B cell (primary cell): ENCODE measurements around the gene ALG3. TPM values are rescaled to one million over a fixed set of nuclear protein-coding genes. Genes with fewer than 3 reads are reported as not detected.

Experiments used
- ATAC-seq: fragments of 200-7000 bp; cut with Tn5 transposase; one replicate; pipeline ENCODE4 v1.10.0; 2021; ENCODE audit warnings: low read depth, mild to moderate bottlenecking, moderate number of reproducible peaks, moderate library complexity
- CTCF ChIA-PET: fragments of 350-600 bp; sonication (Branson Sonifier 250); formaldehyde crosslinking; loops from one replicate; lab custom pipeline; 2021; ENCODE audit warnings: antibody characterized with exemption, inconsistent platforms; lab: Charles Lee
- POLR2A ChIA-PET: fragments of 350-600 bp; sonication (Branson Sonifier 250); formaldehyde crosslinking; loops from one replicate; lab custom pipeline; 2021; ENCODE audit warnings: antibody characterized with exemption; lab: Charles Lee
- DNase-seq: peaks from one replicate; pipeline ENCODE4 v3.0.0; 2013
- H2AFZ ChIP-seq: 2 replicates; pipeline ENCODE4 v1.6.1; 2012; ENCODE audit warnings: mild to moderate bottlenecking, low read depth, low read length; ENCODE audit not compliant: insufficient read depth, poor library complexity, severe bottlenecking
- H3K27ac ChIP-seq, 2 donors: 1 replicate in 1 of 2; 2 replicates in 1 of 2; pipeline ENCODE4 v1.5.1; 2012 to 2013; ENCODE audit warnings: low read length in 2 of 2, mild to moderate bottlenecking in 2 of 2, moderate library complexity in 1 of 2
- H3K27me3 ChIP-seq, 4 experiments: fragments of 200-600 bp in 1 of 4; sonication (generic) in 1 of 4; replicated peaks in 1 of 4; 1 replicate in 2 of 4; 2 replicates in 2 of 4; pipeline versions ENCODE4 v1.6.1 to v1.7.0; 2013 to 2016; ENCODE audit warnings: low read length in 3 of 4, mild to moderate bottlenecking in 2 of 4, mixed read lengths in 1 of 4, moderate library complexity in 1 of 4; ENCODE audit not compliant: insufficient read depth in 4 of 4, control insufficient read depth in 3 of 4; ENCODE audit errors: control extremely low read depth in 1 of 4
- H3K36me3 ChIP-seq, 2 experiments: replicated peaks in 1 of 2; 1 replicate in 1 of 2; 2 replicates in 1 of 2; pipeline versions ENCODE4 v1.6.1 to v1.7.1; 2013; ENCODE audit warnings: low read length in 1 of 2; ENCODE audit not compliant: insufficient read depth in 2 of 2, control insufficient read depth in 1 of 2; ENCODE audit errors: control extremely low read depth in 1 of 2, extremely low read depth in 1 of 2
- H3K4me1 ChIP-seq, 2 donors: fragments of 200-600 bp in 1 of 2; sonication (generic) in 1 of 2; 1 replicate in 1 of 2; 2 replicates in 1 of 2; pipeline versions ENCODE4 v1.5.1 to v1.6.1; 2013 to 2017; ENCODE audit warnings: low read length in 2 of 2; ENCODE audit not compliant: control insufficient read depth in 2 of 2, insufficient read depth in 2 of 2
- H3K4me2 ChIP-seq: replicated peaks from 2 replicates; pipeline ENCODE3; 2012; ENCODE audit warnings: mild to moderate bottlenecking, low read depth, low read length; ENCODE audit not compliant: poor library complexity, severe bottlenecking
- H3K4me3 ChIP-seq, 5 experiments: fragments of 200-600 bp in 1 of 5; sonication (generic) in 1 of 5; 1 replicate in 3 of 5; 2 replicates in 2 of 5; pipeline versions ENCODE4 v1.5.1 to v1.7.0; 2011 to 2016; ENCODE audit warnings: low read length in 4 of 5, mild to moderate bottlenecking in 4 of 5, low read depth in 2 of 5, control low read depth in 1 of 5, moderate library complexity in 1 of 5; ENCODE audit not compliant: insufficient read depth in 1 of 5; ENCODE audit errors: control extremely low read depth in 1 of 5, extremely low read depth in 1 of 5
- H3K79me2 ChIP-seq: fragments of 200-600 bp; sonication (generic); one replicate; pipeline ENCODE4 v1.6.0; 2016; ENCODE audit warnings: low read length; ENCODE audit not compliant: control insufficient read depth, insufficient read depth
- H3K9ac ChIP-seq: fragments of 200-600 bp; sonication (generic); 2 replicates; pipeline ENCODE4 v1.6.1; 2017; ENCODE audit warnings: mild to moderate bottlenecking, low read length, moderate library complexity
- H3K9me3 ChIP-seq, 3 donors: one replicate each; pipeline versions ENCODE4 v1.6.1 to v1.7.1; 2013; ENCODE audit warnings: low read length in 2 of 3; ENCODE audit not compliant: control insufficient read depth in 2 of 3, insufficient read depth in 1 of 3; ENCODE audit errors: control extremely low read depth in 1 of 3
- H4K20me1 ChIP-seq: 2 replicates; pipeline ENCODE4 v1.6.0; 2012; ENCODE audit warnings: mild to moderate bottlenecking, low read length; ENCODE audit not compliant: insufficient read depth, control insufficient read depth, poor library complexity, severe bottlenecking
- H3K27ac Mint-ChIP-seq: one replicate; pipeline ENCODE4 v1.8.0; 2021; ENCODE audit warnings: mixed read lengths
- H3K27me3 Mint-ChIP-seq: one replicate; pipeline ENCODE4 v1.8.0; 2021; ENCODE audit warnings: mixed read lengths
- H3K4me1 Mint-ChIP-seq: one replicate; pipeline ENCODE4 v1.8.0; 2021; ENCODE audit warnings: mixed read lengths
- H3K4me3 Mint-ChIP-seq: one replicate; pipeline ENCODE4 v1.8.0; 2021; ENCODE audit warnings: mixed read lengths
- H3K9me3 Mint-ChIP-seq: one replicate; pipeline ENCODE4 v1.8.0; 2022; ENCODE audit warnings: mixed read lengths; ENCODE audit not compliant: insufficient read depth
- CTCF ChIP-seq: fragments of 200-600 bp; IDR thresholded peaks from one replicate; pipeline ENCODE4 v1.8.0; 2022; ENCODE audit warnings: antibody characterized with exemption, mild to moderate bottlenecking
- EZH2 ChIP-seq: IDR thresholded peaks from 2 replicates; pipeline ENCODE4 v1.6.1; 2012; ENCODE audit warnings: borderline replicate concordance, low read depth, mild to moderate bottlenecking, moderate library complexity, low read length; ENCODE audit not compliant: insufficient read depth, poor library complexity, severe bottlenecking
- WGBS: methylation state at CpG from one replicate; pipeline ENCODE4 v1.1.5; 2013; ENCODE audit warnings: missing lambda C conversion rate; ENCODE audit not compliant: insufficient coverage; 5-methylcytosine and 5-hydroxymethylcytosine counted together
- intact Hi-C: fragments of 100-400 bp; cut with micrococcal nuclease; formaldehyde crosslinking; loops from one replicate; pipeline ENCODE4 v1.10.0; 2022
- polyA plus RNA-seq: library from polyadenylated mRNA; depleted of rRNA; stranded (reverse); fragments of >200 nt; gene quantifications from 2 replicates; pipeline ENCODE4 v1.2.3, GENCODE V29; 2012
- total RNA-seq, 2 donors: library from RNA; stranded (reverse); fragments of 120-200 nt in 1 of 2; gene quantifications; 1 replicate in 1 of 2; 2 replicates in 1 of 2; pipeline versions ENCODE4 v1.2.3 to v1.2.4, GENCODE V29; 2013 to 2022

The ALG3 gene
- total and polyA plus RNA-seq, 2 donors (not counting 1 experiment from before 2014, with no cell fraction given) = 36.1 to 38.6 TPM

- Mint-ChIP-seq H3K27ac (peak overlapping the region; percentile 27), H3K4me3 (no peak overlapping the region), H3K9me3 (no peaks in the 10 kb centered on the region), H3K27me3 (peaks cover 28% of the 10 kb centered on the region), H3K4me1 (peaks cover 20% of the 10 kb centered on the region)
- no peak overlapping the region for H2AFZ ChIP-seq
- CTCF ChIA-PET = interaction anchor here (1.1 kb wide), 1 partner anchor 7 kb away, joined by 3 read pairs; the partner anchor contains the start of gene EEF1AKMT4
- H3K4me2 ChIP-seq = no peak overlapping the region
- no peak for TF ChIP-seq EZH2
- no peak for TF ChIP-seq CTCF
- H3K79me2 ChIP-seq = no peaks in the 10 kb centered on the region
- intact Hi-C loops = no loop called here
- H3K36me3 ChIP-seq = no peaks in the 10 kb centered on the region
- no peak overlapping the region for H3K4me3 ChIP-seq
- peaks cover 7% of the 10 kb centered on the region for H4K20me1 ChIP-seq
- H3K4me1 ChIP-seq = peaks cover 20% of the 10 kb centered on the region in 2 donors
- H3K27me3 ChIP-seq = peaks cover 0 to 32% (median 13%) of the 10 kb centered on the region in 4 experiments
- H3K9ac ChIP-seq = no peak overlapping the region
- ATAC-seq = no peak
- POLR2A ChIA-PET = interaction anchor here (0.6 kb wide), 1 partner anchor 43 kb away, joined by 5 read pairs; no protein-coding TSS in a partner anchor
- H3K27ac ChIP-seq = no peak overlapping the region
- WGBS = 94% methylated on average over 16 of the region's 23 CpGs
- no peak for DNase-seq
- H3K9me3 ChIP-seq = peaks cover 0 to 4% (median 0%) of the 10 kb centered on the region in 3 donors
These were observed 8.5 kb upstream of the ALG3 start for GRCh38 chr3:184257083-184257915.
